ENCODE results near the gene S100A5. TPM values are rescaled to one million over a fixed set of nuclear protein-coding genes. Genes with fewer than 3 reads are reported as not detected.

The S100A5 gene
- total and polyA plus RNA-seq, 9 of the 15 experiments (the other 6 are each of a cell fraction or from before 2014, with no cell fraction given), result 0.56 to 1.4 (median 0.64) TPM; not detected in 5

- FAIRE-seq (no peak), DNase-seq (ENCODE audit: extremely low read depth in 1 of 4, low spot score in 3 of 4) (no peak), ATAC-seq (no peak)
- no peak overlapping the region for H3K4me2 ChIP-seq (ENCODE audit: insufficient read depth, low read length)
- BruUV-seq (replicated peaks), result no TSS peak
- H3K4me1 ChIP-seq (replicated peaks in 1 of 2; ENCODE audit: control insufficient read depth in 2 of 2, insufficient read depth in 2 of 2, low read length in 2 of 2), result peaks cover 69 to 74% of the 10 kb centered on the region in 2 experiments
- POLR2A ChIA-PET, result interaction anchor here (0.6 to 2.6 kb wide), 4 partner anchors 13 to 87 kb away, joined by 3 to 13 read pairs (median 4); partner anchors contain the start of gene S100A13
- in situ Hi-C loops (cut with MboI), result no loop called here
- 83% methylated on average over 2 of the region's 4 CpGs for WGBS (ENCODE audit: insufficient coverage, low coverage, missing lambda C conversion rate)
- no peaks in the 10 kb centered on the region for H4K20me1 ChIP-seq (replicated peaks; ENCODE audit: control insufficient read depth, insufficient read depth, low read length)
- no peak overlapping the region for H3K4me3 ChIP-seq
- H3K27ac ChIP-seq (ENCODE audit: extremely low read depth, low read depth, low read length), result no peak overlapping the region; the same call in 2 of the 3 replicates
- H3K9me3 ChIP-seq (replicated peaks; ENCODE audit: control insufficient read depth, insufficient read depth, low read depth, low read length), result no peaks in the 10 kb centered on the region
- H3K9ac ChIP-seq (ENCODE audit: insufficient read depth in 1 of 2, low read depth in 2 of 2, low read length in 2 of 2), result no peak overlapping the region; a peak in 1 of 4 replicates
- H3K27me3 ChIP-seq (ENCODE audit: control insufficient read depth in 2 of 2, insufficient read depth in 2 of 2, low read length in 2 of 2), result no peaks in the 10 kb centered on the region
- no peaks in the 10 kb centered on the region for H3K36me3 ChIP-seq (ENCODE audit: control insufficient read depth, insufficient read depth, low read length)
- no peaks in the 10 kb centered on the region for H3K9me1 ChIP-seq (ENCODE audit: control insufficient read depth, insufficient read depth, low read length)
- H2AFZ ChIP-seq (ENCODE audit: low read depth, low read length), result peak overlapping the region; percentile 69
- CTCF ChIA-PET (ENCODE audit: low intra/inter-chr PET ratio), result no interaction called here
- intact Hi-C loops (cut with micrococcal nuclease), result loop anchor here (2.0 kb wide), 1 partner anchor 29 kb away; no protein-coding TSS in a partner anchor
- TF ChIP-seq ZNF445 (CRISPR knock-in tag; IDR thresholded peaks at IDR 0.05; ENCODE audit: low read depth), result no peak
- TF ChIP-seq DMBX1 (CRISPR knock-in tag; IDR thresholded peaks at IDR 0.05; ENCODE audit: borderline replicate concordance), result no peak
- TF ChIP-seq ZNF57 (CRISPR knock-in tag; IDR thresholded peaks at IDR 0.05), result no peak
- TF ChIP-seq ARID1B (IDR thresholded peaks at IDR 0.05), result no peak
- TF ChIP-seq BRF1 (IDR thresholded peaks at IDR 0.05; ENCODE audit: borderline replicate concordance, extremely low read depth, insufficient read length), result no peak
- no peak for TF ChIP-seq ZNF354B (CRISPR knock-in tag; IDR thresholded peaks at IDR 0.05)
- TF ChIP-seq E2F5 (CRISPR knock-in tag; IDR thresholded peaks at IDR 0.05), result no peak
- no peak for TF ChIP-seq NR0B1 (IDR thresholded peaks at IDR 0.05; ENCODE audit: partially characterized antibody)
- TF ChIP-seq ZNF766 (CRISPR knock-in tag; conservative IDR thresholded peaks at IDR 0.05), result no peak
- no peak for TF ChIP-seq RBM17 (IDR thresholded peaks at IDR 0.05; ENCODE audit: borderline replicate concordance, low read depth, low read length)
- TF ChIP-seq TSC22D4 (tag; IDR thresholded peaks at IDR 0.05), result no peak
- no peak for TF ChIP-seq PHF21A (IDR thresholded peaks at IDR 0.05; ENCODE audit: borderline replicate concordance, low read depth)
- TF ChIP-seq SMAD3 (CRISPR knock-in tag; conservative IDR thresholded peaks at IDR 0.05), result no peak
- no peak for TF ChIP-seq SMARCA5 (IDR thresholded peaks at IDR 0.05)
- no peaks in the 10 kb centered on the region; the same call in 2 of the 3 replicates for H3K79me2 ChIP-seq (ENCODE audit: control insufficient read depth, insufficient read depth, low read length)
Observed at GRCh38 chr1:153539395-153540093, 1.2 kb downstream of the S100A5 start.

Data from K562 (cell line).